Measurements from ENCODE around the gene WDR11. TPM values are rescaled to one million over a fixed set of nuclear protein-coding genes. Genes with fewer than 3 reads are reported as not detected.

The WDR11 gene
- polyA plus RNA-seq (2013, experiment 1 of 2) = 36.4 TPM
- polyA plus RNA-seq (2013, experiment 2 of 2) = 36.6 TPM

- no peak within 1 kb of the TSS for H3K23ac ChIP-seq (ENCODE audit: low read length)
- H3K4me2 ChIP-seq (ENCODE audit: low read length) = peak within 1 kb of the TSS; percentile 98
- no peak within 1 kb of the TSS for H3K27ac ChIP-seq (ENCODE audit: low read depth, low read length)
- no peaks in the 10 kb centered on the region for H3K27me3 ChIP-seq (ENCODE audit: insufficient read depth, low read length, poor library complexity)
- H2BK5ac ChIP-seq (ENCODE audit: low read length) = no peak within 1 kb of the TSS
- H3K4me1 ChIP-seq (ENCODE audit: control insufficient read depth, low read depth, low read length) = no peaks in the 10 kb centered on the region
- peak within 1 kb of the TSS; percentile 65 for H4K8ac ChIP-seq (ENCODE audit: low read depth, low read length)
- H3K4ac ChIP-seq (ENCODE audit: low read depth, low read length) = no peak within 1 kb of the TSS
- H2BK15ac ChIP-seq (replicated peaks; ENCODE audit: low read depth) = no peak within 1 kb of the TSS
- H3K79me1 ChIP-seq (ENCODE audit: low read length) = peaks cover 7% of the 10 kb centered on the region
- H3K4me3 ChIP-seq (ENCODE audit: low read length) = peak within 1 kb of the TSS; percentile 89
- H2BK120ac ChIP-seq (ENCODE audit: low read depth, low read length) = no peak within 1 kb of the TSS
- peak; percentile 95 for DNase-seq
- no peaks in the 10 kb centered on the region for H3K36me3 ChIP-seq (ENCODE audit: control insufficient read depth, insufficient read depth, low read length)
- no peak within 1 kb of the TSS for H4K5ac ChIP-seq (ENCODE audit: low read length)
- H3K79me2 ChIP-seq (ENCODE audit: control insufficient read depth, insufficient read depth, low read length) = peaks cover 9% of the 10 kb centered on the region
- peak within 1 kb of the TSS; percentile 98 for H3K56ac ChIP-seq (ENCODE audit: low read length)
- no peak within 1 kb of the TSS for H3K18ac ChIP-seq (ENCODE audit: low read length)
- H3K9ac ChIP-seq (ENCODE audit: low read length) = peak within 1 kb of the TSS; percentile 93
- no CpG with 5 or more reads among the region's 45 CpGs for WGBS (ENCODE audit: extremely low coverage, insufficient coverage, low lambda C conversion rate)
- H2AK5ac ChIP-seq (ENCODE audit: low read length) = no peak within 1 kb of the TSS
Measured at GRCh38 chr10:120850911-120851865, at the start of gene WDR11. Gene WDR11, plus strand, starts transcription at chr10:120851362. Its CDS starts 59 bp downstream, at chr10:120851421.

DNA sequence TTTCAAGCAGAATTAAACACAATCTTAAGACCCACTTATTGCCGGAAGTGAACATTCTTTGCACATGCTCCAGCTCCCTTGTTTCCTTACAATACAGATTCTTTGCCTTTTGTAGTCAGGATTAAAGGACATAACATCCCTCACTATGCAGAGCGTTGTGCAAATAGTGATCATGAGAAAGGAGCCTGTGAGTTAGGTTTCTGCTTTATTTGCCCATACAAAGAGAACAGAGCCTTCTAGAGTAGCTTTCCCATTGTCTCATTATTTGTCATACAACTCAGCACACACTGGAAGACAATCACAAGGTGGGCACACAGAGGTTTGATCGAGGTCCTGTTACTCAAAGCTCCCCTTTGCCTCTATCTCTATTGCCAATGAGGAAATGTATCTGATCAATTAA, 48.2 kb upstream of the WDR11 start:
- Histone ChIP-seq H3K23ac (ENCODE audit: low read length) (no peak overlapping the region), H3K4me1 (ENCODE audit: control insufficient read depth, low read depth, low read length) (peaks cover 8% of the 10 kb centered on the region), H3K9ac (ENCODE audit: low read length) (no peak overlapping the region), H3K27ac (ENCODE audit: low read depth, low read length) (peak overlapping the region; percentile 40), H2BK15ac (replicated peaks; ENCODE audit: low read depth) (no peak overlapping the region), H3K4me2 (ENCODE audit: low read length) (no peak overlapping the region), H4K8ac (ENCODE audit: low read depth, low read length) (no peak overlapping the region), H3K56ac (ENCODE audit: low read length) (peak overlapping the region; percentile 30), H3K4me3 (ENCODE audit: low read length) (no peak overlapping the region), H4K5ac (ENCODE audit: low read length) (no peak overlapping the region), H3K36me3 (ENCODE audit: control insufficient read depth, insufficient read depth, low read length) (no peaks in the 10 kb centered on the region), H2BK5ac (ENCODE audit: low read length) (peak overlapping the region; percentile 65), H2AK5ac (ENCODE audit: low read length) (peak overlapping the region; percentile 29), H3K4ac (ENCODE audit: low read depth, low read length) (no peak overlapping the region), H3K18ac (ENCODE audit: low read length) (peak overlapping the region; percentile 68), H3K27me3 (ENCODE audit: insufficient read depth, low read length, poor library complexity) (no peaks in the 10 kb centered on the region), H3K79me2 (ENCODE audit: control insufficient read depth, insufficient read depth, low read length) (no peaks in the 10 kb centered on the region), H2BK120ac (ENCODE audit: low read depth, low read length) (no peak overlapping the region), H3K79me1 (ENCODE audit: low read length) (no peaks in the 10 kb centered on the region)
- DNase-seq = no peak
- WGBS (ENCODE audit: extremely low coverage, insufficient coverage, low lambda C conversion rate) = no CpG with 5 or more reads among the region's 3 CpGs

DNA sequence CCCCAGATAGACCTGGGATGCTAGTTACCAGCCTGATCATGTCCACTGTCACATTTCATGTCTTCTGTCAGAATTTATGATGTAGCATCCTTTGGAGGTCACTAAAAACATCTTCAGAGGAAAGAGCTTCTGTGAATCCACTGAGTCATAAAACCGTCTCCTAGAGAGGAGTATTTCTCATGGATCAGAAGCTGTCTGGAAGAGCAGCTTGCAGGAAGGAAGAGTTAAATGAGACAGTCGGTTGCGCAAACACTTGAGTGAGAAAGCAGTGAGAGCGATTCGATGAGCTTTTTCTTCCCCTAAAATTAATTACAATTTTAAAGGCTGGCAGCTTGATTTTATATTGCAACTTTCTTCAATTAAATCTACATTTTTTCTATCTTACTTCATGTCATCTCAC, 47.2 kb upstream of the WDR11 start:
- Histone ChIP-seq H3K79me1 (ENCODE audit: low read length) (no peaks in the 10 kb centered on the region), H3K79me2 (ENCODE audit: control insufficient read depth, insufficient read depth, low read length) (no peaks in the 10 kb centered on the region), H3K9ac (ENCODE audit: low read length) (no peak overlapping the region), H3K23ac (ENCODE audit: low read length) (no peak overlapping the region), H3K18ac (ENCODE audit: low read length) (no peak overlapping the region), H2BK5ac (ENCODE audit: low read length) (no peak overlapping the region), H2AK5ac (ENCODE audit: low read length) (peak overlapping the region; percentile 1), H3K4me1 (ENCODE audit: control insufficient read depth, low read depth, low read length) (peaks cover 8% of the 10 kb centered on the region), H2BK15ac (replicated peaks; ENCODE audit: low read depth) (no peak overlapping the region), H2BK120ac (ENCODE audit: low read depth, low read length) (no peak overlapping the region), H3K4me2 (ENCODE audit: low read length) (no peak overlapping the region), H3K27me3 (ENCODE audit: insufficient read depth, low read length, poor library complexity) (no peaks in the 10 kb centered on the region), H3K27ac (ENCODE audit: low read depth, low read length) (no peak overlapping the region), H3K56ac (ENCODE audit: low read length) (no peak overlapping the region), H3K4ac (ENCODE audit: low read depth, low read length) (no peak overlapping the region), H3K4me3 (ENCODE audit: low read length) (no peak overlapping the region), H3K36me3 (ENCODE audit: control insufficient read depth, insufficient read depth, low read length) (no peaks in the 10 kb centered on the region), H4K5ac (ENCODE audit: low read length) (no peak overlapping the region), H4K8ac (ENCODE audit: low read depth, low read length) (no peak overlapping the region)
- no CpG with 5 or more reads among the region's 5 CpGs for WGBS (ENCODE audit: extremely low coverage, insufficient coverage, low lambda C conversion rate)
- DNase-seq = no peak

GRCh38 chr10:120805014-120805812, 45.9 kb upstream of the WDR11 start:
- H3K27ac ChIP-seq (ENCODE audit: low read depth, low read length) = no peak overlapping the region
- WGBS (ENCODE audit: extremely low coverage, insufficient coverage, low lambda C conversion rate) = no CpG with 5 or more reads among the region's 7 CpGs
- no peaks in the 10 kb centered on the region for H3K36me3 ChIP-seq (ENCODE audit: control insufficient read depth, insufficient read depth, low read length)
- H3K4ac ChIP-seq (ENCODE audit: low read depth, low read length) = no peak overlapping the region
- H3K18ac ChIP-seq (ENCODE audit: low read length) = no peak overlapping the region
- H2BK5ac ChIP-seq (ENCODE audit: low read length) = no peak overlapping the region
- no peaks in the 10 kb centered on the region for H3K27me3 ChIP-seq (ENCODE audit: insufficient read depth, low read length, poor library complexity)
- no peak overlapping the region for H4K5ac ChIP-seq (ENCODE audit: low read length)
- no peak overlapping the region for H2AK5ac ChIP-seq (ENCODE audit: low read length)
- no peak overlapping the region for H3K9ac ChIP-seq (ENCODE audit: low read length)
- H2BK120ac ChIP-seq (ENCODE audit: low read depth, low read length) = no peak overlapping the region
- H3K79me2 ChIP-seq (ENCODE audit: control insufficient read depth, insufficient read depth, low read length) = no peaks in the 10 kb centered on the region
- no peak overlapping the region for H3K4me3 ChIP-seq (ENCODE audit: low read length)
- peaks cover 8% of the 10 kb centered on the region for H3K4me1 ChIP-seq (ENCODE audit: control insufficient read depth, low read depth, low read length)
- H3K23ac ChIP-seq (ENCODE audit: low read length) = no peak overlapping the region
- no peak overlapping the region for H3K4me2 ChIP-seq (ENCODE audit: low read length)
- no peak overlapping the region for H3K56ac ChIP-seq (ENCODE audit: low read length)
- H4K8ac ChIP-seq (ENCODE audit: low read depth, low read length) = no peak overlapping the region
- DNase-seq = no peak
- H2BK15ac ChIP-seq (replicated peaks; ENCODE audit: low read depth) = no peak overlapping the region
- no peaks in the 10 kb centered on the region for H3K79me1 ChIP-seq (ENCODE audit: low read length)

- H3K4me1 ChIP-seq (ENCODE audit: control insufficient read depth, low read depth, low read length) = peaks cover 5% of the 10 kb centered on the region
- DNase-seq = no peak
Measured at GRCh38 chr10:120806081-120806480, 45.1 kb upstream of the WDR11 start.

More at GRCh38 chr10:120806081-120806480, 45.1 kb upstream of the WDR11 start:
- no peak overlapping the region for H2BK15ac ChIP-seq (replicated peaks; ENCODE audit: low read depth)
- no peak overlapping the region for H2BK5ac ChIP-seq (ENCODE audit: low read length)
- H4K8ac ChIP-seq (ENCODE audit: low read depth, low read length) = no peak overlapping the region
- no peaks in the 10 kb centered on the region for H3K79me1 ChIP-seq (ENCODE audit: low read length)
- no peak overlapping the region for H3K4me2 ChIP-seq (ENCODE audit: low read length)
- H3K18ac ChIP-seq (ENCODE audit: low read length) = no peak overlapping the region
- WGBS (ENCODE audit: extremely low coverage, insufficient coverage, low lambda C conversion rate) = no CpG with 5 or more reads among the region's 2 CpGs
- no peak overlapping the region for H3K9ac ChIP-seq (ENCODE audit: low read length)
- no peak overlapping the region for H2AK5ac ChIP-seq (ENCODE audit: low read length)
- H3K79me2 ChIP-seq (ENCODE audit: control insufficient read depth, insufficient read depth, low read length) = no peaks in the 10 kb centered on the region
- H3K4ac ChIP-seq (ENCODE audit: low read depth, low read length) = no peak overlapping the region
- no peak overlapping the region for H2BK120ac ChIP-seq (ENCODE audit: low read depth, low read length)
- no peaks in the 10 kb centered on the region for H3K27me3 ChIP-seq (ENCODE audit: insufficient read depth, low read length, poor library complexity)
- H3K23ac ChIP-seq (ENCODE audit: low read length) = no peak overlapping the region
- no peaks in the 10 kb centered on the region for H3K36me3 ChIP-seq (ENCODE audit: control insufficient read depth, insufficient read depth, low read length)
- H3K56ac ChIP-seq (ENCODE audit: low read length) = no peak overlapping the region
- H4K5ac ChIP-seq (ENCODE audit: low read length) = no peak overlapping the region
- no peak overlapping the region for H3K27ac ChIP-seq (ENCODE audit: low read depth, low read length)
- no peak overlapping the region for H3K4me3 ChIP-seq (ENCODE audit: low read length)
